KMS-11 (cell line): Measurements from ENCODE around the gene PTPRJ.

ENCODE experiments used
- H2AFZ ChIP-seq: fragments of 200-600 bp; sonication (generic); 2 replicates; pipeline ENCODE4 v1.6.1; 2016; ENCODE audit warnings: antibody characterized with exemption, mixed run types, low read depth
- H3K27ac ChIP-seq: fragments of 200-600 bp; sonication (generic); 2 replicates; pipeline ENCODE4 v1.6.1; 2016; ENCODE audit warnings: mild to moderate bottlenecking, mixed run types
- H3K27me3 ChIP-seq: fragments of 200-600 bp; sonication (generic); 2 replicates; pipeline ENCODE4 v1.6.1; 2017; ENCODE audit warnings: mild to moderate bottlenecking, low read depth, mixed run types, moderate library complexity; ENCODE audit not compliant: insufficient read depth
- H3K36me3 ChIP-seq: fragments of 200-600 bp; sonication (generic); 2 replicates; pipeline ENCODE4 v1.6.1; 2017; ENCODE audit warnings: mild to moderate bottlenecking, mixed run types; ENCODE audit not compliant: insufficient read depth
- H3K4me1 ChIP-seq: fragments of 200-600 bp; sonication (generic); 2 replicates; pipeline ENCODE4 v1.6.1; 2016; ENCODE audit warnings: mild to moderate bottlenecking, low read depth, mixed run types; ENCODE audit not compliant: poor library complexity, severe bottlenecking
- H3K4me2 ChIP-seq: fragments of 200-600 bp; sonication (generic); 2 replicates; pipeline ENCODE4 v1.7.0; 2016; ENCODE audit warnings: mild to moderate bottlenecking, mixed run types
- H3K4me3 ChIP-seq: fragments of 200-600 bp; sonication (generic); IDR thresholded peaks from 2 replicates; pipeline ENCODE4 v1.6.1; 2017; ENCODE audit warnings: low read depth, low read length, mixed read lengths; ENCODE audit not compliant: insufficient read depth
- H3K79me2 ChIP-seq: fragments of 200-600 bp; sonication (generic); 2 replicates; pipeline ENCODE4 v1.6.1; 2016; ENCODE audit warnings: low read depth, mixed run types; ENCODE audit not compliant: insufficient read depth
- H3K9ac ChIP-seq: fragments of 200-600 bp; sonication (generic); 2 replicates; pipeline ENCODE4 v1.6.1; 2016; ENCODE audit warnings: mild to moderate bottlenecking, mixed run types
- H4K20me1 ChIP-seq: fragments of 200-600 bp; sonication (generic); 2 replicates; pipeline ENCODE4 v1.6.1; 2016; ENCODE audit warnings: mild to moderate bottlenecking, mixed run types; ENCODE audit not compliant: insufficient read depth
- CTCF ChIP-seq: fragments of 200-600 bp; sonication (generic); conservative IDR thresholded peaks from 2 replicates; pipeline ENCODE4 v1.6.1; 2017; ENCODE audit warnings: low read depth, mild to moderate bottlenecking, antibody characterized with exemption, low read length, moderate library complexity, mixed read lengths

Gene PTPRJ

GRCh38 chr11:48000432-48000831, 20.1 kb downstream of the PTPRJ start:
- no peak overlapping the region for H2AFZ ChIP-seq
- TF ChIP-seq CTCF: no peak
- no peaks in the 10 kb centered on the region for H3K36me3 ChIP-seq
- no peak overlapping the region for H3K9ac ChIP-seq
- no peaks in the 10 kb centered on the region for H3K27me3 ChIP-seq
- H3K27ac ChIP-seq: no peak overlapping the region
- H3K4me1 ChIP-seq: peaks cover 12% of the 10 kb centered on the region
- no peak overlapping the region for H3K4me3 ChIP-seq
- no peaks in the 10 kb centered on the region for H3K79me2 ChIP-seq
- no peak overlapping the region for H3K4me2 ChIP-seq
- no peaks in the 10 kb centered on the region for H4K20me1 ChIP-seq

GRCh38 chr11:48001438-48002021, 21.2 kb downstream of the PTPRJ start:
- no peaks in the 10 kb centered on the region for H3K79me2 ChIP-seq
- no peak for TF ChIP-seq CTCF
- H3K4me3 ChIP-seq: no peak overlapping the region
- H3K4me2 ChIP-seq: no peak overlapping the region
- H4K20me1 ChIP-seq: no peaks in the 10 kb centered on the region
- H3K27ac ChIP-seq: no peak overlapping the region
- H3K9ac ChIP-seq: no peak overlapping the region
- no peaks in the 10 kb centered on the region for H3K36me3 ChIP-seq
- H3K27me3 ChIP-seq: no peaks in the 10 kb centered on the region
- no peak overlapping the region for H2AFZ ChIP-seq
- peaks cover 14% of the 10 kb centered on the region for H3K4me1 ChIP-seq

- Histone ChIP-seq H4K20me1 (no peaks in the 10 kb centered on the region), H3K4me3 (no peak overlapping the region), H3K36me3 (no peaks in the 10 kb centered on the region), H3K9ac (no peak overlapping the region), H3K79me2 (no peaks in the 10 kb centered on the region), H3K4me2 (no peak overlapping the region), H3K4me1 (peaks cover 14% of the 10 kb centered on the region), H2AFZ (no peak overlapping the region), H3K27me3 (no peaks in the 10 kb centered on the region), H3K27ac (no peak overlapping the region)
- TF ChIP-seq CTCF: no peak
These were observed 22.2 kb downstream of the PTPRJ start for GRCh38 chr11:48002561-48002960.

DNA sequence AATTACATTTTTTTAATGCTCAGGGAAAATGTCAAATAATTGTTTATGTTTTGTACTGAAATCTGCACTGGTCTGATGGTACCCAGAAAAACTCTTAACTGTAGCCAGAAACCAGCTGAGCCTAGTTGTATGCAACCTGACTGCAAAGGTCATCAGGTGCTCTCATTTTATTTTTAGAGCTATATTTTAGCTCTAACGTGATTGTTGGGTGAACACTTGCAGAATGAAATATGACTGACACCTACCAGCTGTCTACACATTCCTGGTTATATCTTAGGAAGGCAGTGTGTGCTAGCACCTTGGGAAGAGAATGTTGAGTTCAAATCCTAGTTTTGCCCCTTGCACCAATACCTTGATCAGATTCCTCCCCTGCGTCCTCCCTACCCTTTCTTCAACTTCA, 23.6 kb downstream of the PTPRJ start:
- Histone ChIP-seq H3K9ac (no peak overlapping the region), H2AFZ (no peak overlapping the region), H3K79me2 (no peaks in the 10 kb centered on the region), H3K4me1 (peaks cover 14% of the 10 kb centered on the region), H4K20me1 (no peaks in the 10 kb centered on the region), H3K4me3 (no peak overlapping the region), H3K36me3 (no peaks in the 10 kb centered on the region), H3K27me3 (no peaks in the 10 kb centered on the region), H3K4me2 (no peak overlapping the region), H3K27ac (no peak overlapping the region)
- TF ChIP-seq CTCF: no peak
